Measurements from ENCODE around the gene CLIC5. TPM values are rescaled to one million over a fixed set of nuclear protein-coding genes. Genes with fewer than 3 reads are reported as not detected.
A peak's percentile ranks its signal among the peaks of the same experiment; 100 is the strongest.

The CLIC5 gene
- polyA plus RNA-seq, 10 donors, result 12.3 to 20.3 (median 16.0) TPM

GRCh38 chr6:45899683-45899946 is 116.0 kb downstream of the CLIC5 start:
- DNase-seq, result no peak

- no peak for DNase-seq
Observed at GRCh38 chr6:45898941-45899682, 116.5 kb downstream of the CLIC5 start.

GRCh38 chr6:45896783-45897441 is 118.7 kb downstream of the CLIC5 start:
- DNase-seq, result no peak

- DNase-seq, result no peak
Observed at GRCh38 chr6:45895569-45895968, 120.1 kb downstream of the CLIC5 start.

- DNase-seq, result no peak
Observed at GRCh38 chr6:45892696-45893245, 122.9 kb downstream of the CLIC5 start.

- DNase-seq, result no peak
Observed at GRCh38 chr6:45892196-45892595, 123.5 kb downstream of the CLIC5 start.

GRCh38 chr6:45886776-45887175 is 128.9 kb downstream of the CLIC5 start:
- DNase-seq, result no peak

GRCh38 chr6:45884336-45884735 is 131.3 kb downstream of the CLIC5 start:
- no peak for DNase-seq

GRCh38 chr6:45882671-45883070 is 133.0 kb downstream of the CLIC5 start:
- DNase-seq, result no peak

- no peak for DNase-seq
Observed at GRCh38 chr6:45881705-45882467, 133.8 kb downstream of the CLIC5 start.

GRCh38 chr6:45880676-45881075 is 135.0 kb downstream of the CLIC5 start:
- peak in 1 of 3 donors; percentile 63 for DNase-seq

- peak in 2 of 3 donors; percentile 33 to 64 for DNase-seq
Observed at GRCh38 chr6:45880159-45880558, 135.5 kb downstream of the CLIC5 start.

- no peak for DNase-seq
Observed at GRCh38 chr6:45877970-45878590, 137.6 kb downstream of the CLIC5 start.

GRCh38 chr6:45872827-45873365 is 142.8 kb downstream of the CLIC5 start:
- DNase-seq, result peak in 1 of 3 donors; percentile 82

GRCh38 chr6:45870531-45870930 is 145.1 kb downstream of the CLIC5 start:
- peak in 1 of 3 donors; percentile 65 for DNase-seq

- no peak for DNase-seq
Observed at GRCh38 chr6:45864651-45865050, 151.0 kb downstream of the CLIC5 start.

GRCh38 chr6:45858691-45859090 is 157.0 kb downstream of the CLIC5 start:
- DNase-seq, result no peak

- DNase-seq, result no peak
Observed at GRCh38 chr6:45857827-45858226, 157.8 kb downstream of the CLIC5 start.

- no peak for DNase-seq
Observed at GRCh38 chr6:45855642-45856394, 159.8 kb downstream of the CLIC5 start.

- peak in 1 of 3 donors; percentile 29 for DNase-seq
Observed at GRCh38 chr6:45854149-45854742, 161.4 kb downstream of the CLIC5 start.

GRCh38 chr6:45851034-45851400 is 164.6 kb downstream of the CLIC5 start:
- DNase-seq, result no peak
